RWPE2 (cell line): ENCODE results near the gene TGIF1.

ENCODE experiments used
- ATAC-seq: fragments of 200-7000 bp; cut with Tn5 transposase; 3 replicates; pipeline ENCODE4 v1.9.1; 2021; ENCODE audit warnings: low read depth
- DNase-seq: peaks from one replicate; pipeline ENCODE4 v3.0.0-alpha.2; 2020; ENCODE audit warnings: low spot score
- H3K27ac ChIP-seq: fragments of 450-650 bp; 2 replicates; pipeline ENCODE4 v1.5.1; 2017; ENCODE audit warnings: mild to moderate bottlenecking; ENCODE audit not compliant: poor library complexity, severe bottlenecking
- H3K27me3 ChIP-seq: fragments of 250-450 bp; sonication (Bioruptor Pico); 2 replicates; pipeline ENCODE4 v1.5.1; 2021; ENCODE audit warnings: mild to moderate bottlenecking, moderate library complexity; ENCODE audit not compliant: insufficient read depth, poor library complexity, severe bottlenecking
- H3K36me3 ChIP-seq: fragments of 250-450 bp; sonication (Bioruptor Pico); 2 replicates; pipeline ENCODE4 v1.5.1; 2020; ENCODE audit warnings: low read depth, mild to moderate bottlenecking, moderate library complexity
- H3K4me1 ChIP-seq: fragments of 250-450 bp; sonication (Bioruptor Pico); 2 replicates; pipeline ENCODE4 v1.5.1; 2021; ENCODE audit warnings: mild to moderate bottlenecking, moderate library complexity; ENCODE audit not compliant: insufficient read depth, poor library complexity, severe bottlenecking
- H3K4me3 ChIP-seq: fragments of 250-450 bp; sonication (Bioruptor Pico); 2 replicates; pipeline ENCODE4 v1.5.1; 2021; ENCODE audit warnings: mild to moderate bottlenecking, moderate library complexity; ENCODE audit not compliant: severe bottlenecking
- H3K9me3 ChIP-seq: fragments of 250-450 bp; sonication (Bioruptor Pico); 2 replicates; pipeline ENCODE4 v1.5.1; 2021; ENCODE audit warnings: mild to moderate bottlenecking, moderate library complexity; ENCODE audit not compliant: severe bottlenecking
- TF ChIP-seq, protein P1 (sequence below): fragments of 450-650 bp; IDR thresholded peaks from one replicate; pipeline ENCODE4 v1.5.1; 2017; ENCODE audit warnings: mild to moderate bottlenecking, moderate library complexity; ENCODE audit not compliant: poor library complexity, severe bottlenecking

The TGIF1 gene

DNA sequence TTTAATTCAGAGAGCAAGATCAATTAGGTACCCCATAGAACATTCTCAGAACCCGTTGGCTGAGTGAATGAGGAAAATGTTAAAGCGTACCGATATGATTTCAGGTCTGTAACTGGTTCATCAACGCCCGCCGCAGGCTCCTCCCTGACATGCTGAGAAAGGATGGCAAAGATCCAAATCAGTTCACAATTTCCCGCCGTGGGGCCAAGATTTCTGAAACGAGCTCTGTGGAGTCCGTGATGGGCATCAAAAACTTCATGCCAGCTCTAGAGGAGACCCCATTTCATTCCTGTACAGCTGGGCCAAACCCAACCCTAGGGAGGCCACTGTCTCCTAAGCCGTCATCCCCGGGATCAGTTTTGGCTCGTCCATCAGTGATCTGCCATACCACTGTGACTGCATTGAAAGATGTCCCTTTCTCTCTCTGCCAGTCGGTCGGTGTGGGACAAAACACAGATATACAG, 7.3 kb downstream of the TGIF1 start:
- no peaks in the 10 kb centered on the region for H3K27me3 ChIP-seq
- TF ChIP-seq, protein P1, sequence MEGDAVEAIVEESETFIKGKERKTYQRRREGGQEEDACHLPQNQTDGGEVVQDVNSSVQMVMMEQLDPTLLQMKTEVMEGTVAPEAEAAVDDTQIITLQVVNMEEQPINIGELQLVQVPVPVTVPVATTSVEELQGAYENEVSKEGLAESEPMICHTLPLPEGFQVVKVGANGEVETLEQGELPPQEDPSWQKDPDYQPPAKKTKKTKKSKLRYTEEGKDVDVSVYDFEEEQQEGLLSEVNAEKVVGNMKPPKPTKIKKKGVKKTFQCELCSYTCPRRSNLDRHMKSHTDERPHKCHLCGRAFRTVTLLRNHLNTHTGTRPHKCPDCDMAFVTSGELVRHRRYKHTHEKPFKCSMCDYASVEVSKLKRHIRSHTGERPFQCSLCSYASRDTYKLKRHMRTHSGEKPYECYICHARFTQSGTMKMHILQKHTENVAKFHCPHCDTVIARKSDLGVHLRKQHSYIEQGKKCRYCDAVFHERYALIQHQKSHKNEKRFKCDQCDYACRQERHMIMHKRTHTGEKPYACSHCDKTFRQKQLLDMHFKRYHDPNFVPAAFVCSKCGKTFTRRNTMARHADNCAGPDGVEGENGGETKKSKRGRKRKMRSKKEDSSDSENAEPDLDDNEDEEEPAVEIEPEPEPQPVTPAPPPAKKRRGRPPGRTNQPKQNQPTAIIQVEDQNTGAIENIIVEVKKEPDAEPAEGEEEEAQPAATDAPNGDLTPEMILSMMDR: no peak
- DNase-seq (no peak), ATAC-seq (no peak)
- peaks cover 80% of the 10 kb centered on the region for H3K36me3 ChIP-seq
- no peak overlapping the region for H3K4me3 ChIP-seq
- peak overlapping the region; percentile 93 for H3K27ac ChIP-seq
- no peaks in the 10 kb centered on the region for H3K9me3 ChIP-seq
- H3K4me1 ChIP-seq: peaks cover 59% of the 10 kb centered on the region

DNA sequence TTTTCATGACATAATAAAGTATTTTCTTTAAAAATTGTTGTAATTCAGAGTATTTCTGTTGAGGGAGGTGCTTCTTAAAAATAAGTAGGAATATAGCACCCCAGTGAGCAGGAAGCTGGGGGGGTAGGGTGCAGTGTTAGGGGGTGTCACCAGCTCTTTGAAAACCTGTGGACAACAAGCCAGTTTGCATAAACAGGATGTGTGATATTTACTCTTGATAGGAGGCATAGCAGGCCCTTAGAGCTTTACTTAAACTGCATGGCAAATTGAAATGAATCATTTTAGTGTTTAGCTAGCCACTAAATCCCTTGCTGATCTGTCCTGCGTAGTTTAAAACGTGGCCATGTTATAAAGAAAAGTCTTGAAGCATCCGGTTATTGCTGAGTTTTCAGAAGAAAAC, 8.4 kb downstream of the TGIF1 start:
- Histone ChIP-seq H3K4me3 (no peak overlapping the region), H3K27ac (peak overlapping the region; percentile 93), H3K27me3 (no peaks in the 10 kb centered on the region), H3K9me3 (no peaks in the 10 kb centered on the region), H3K4me1 (peaks cover 59% of the 10 kb centered on the region), H3K36me3 (peaks cover 70% of the 10 kb centered on the region)
- no peak for DNase-seq
- ATAC-seq: no peak
- TF ChIP-seq, protein P1: no peak

DNA sequence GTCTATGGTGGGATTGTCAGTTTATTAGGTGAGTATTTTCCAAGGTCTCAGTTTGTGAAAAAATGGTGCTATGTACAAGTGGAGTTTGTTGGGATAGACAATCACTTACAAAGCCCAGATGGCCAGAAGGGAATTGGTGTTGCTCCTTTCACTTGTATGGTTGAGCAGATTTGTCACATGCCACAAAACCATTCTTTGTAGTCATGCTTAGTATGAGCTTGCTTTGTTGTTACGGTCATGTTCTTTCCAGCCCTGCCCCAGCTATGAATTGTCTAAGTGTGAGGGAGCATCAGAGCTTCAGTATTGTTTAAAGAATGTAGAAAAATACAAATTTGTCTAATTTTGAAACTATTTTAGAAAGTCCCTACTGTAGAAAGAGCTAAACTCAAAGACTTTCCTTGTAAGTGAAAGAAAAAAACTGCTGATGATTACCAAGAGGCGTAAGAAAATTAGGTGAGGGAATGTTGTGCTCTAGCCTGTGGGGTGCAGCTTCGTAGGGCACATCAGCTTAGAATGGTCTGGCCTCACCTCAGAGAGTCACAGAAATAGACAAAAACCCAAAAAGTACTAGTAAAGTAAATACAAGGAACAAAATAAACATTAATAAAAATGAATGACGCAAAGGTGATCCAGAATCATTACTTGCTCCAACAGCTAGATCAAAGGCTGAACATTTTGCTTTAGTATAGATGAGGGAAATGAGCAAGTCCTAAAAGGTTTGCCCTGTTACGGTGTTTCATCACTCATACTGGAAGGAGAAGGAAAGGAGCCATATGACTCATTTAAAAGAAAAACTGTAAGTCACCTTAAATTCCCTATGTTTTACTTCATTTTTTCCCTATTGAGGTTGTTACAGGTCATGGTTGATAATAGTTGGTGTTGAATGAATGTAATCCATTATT, 9.2 kb downstream of the TGIF1 start:
- no peak overlapping the region for H3K4me3 ChIP-seq
- H3K36me3 ChIP-seq: peaks cover 68% of the 10 kb centered on the region
- H3K4me1 ChIP-seq: peaks cover 57% of the 10 kb centered on the region
- DNase-seq: no peak
- ATAC-seq: peak; percentile 80
- no peaks in the 10 kb centered on the region for H3K9me3 ChIP-seq
- H3K27ac ChIP-seq: peak overlapping the region; percentile 93
- TF ChIP-seq, protein P1: no peak
- H3K27me3 ChIP-seq: no peaks in the 10 kb centered on the region

DNA sequence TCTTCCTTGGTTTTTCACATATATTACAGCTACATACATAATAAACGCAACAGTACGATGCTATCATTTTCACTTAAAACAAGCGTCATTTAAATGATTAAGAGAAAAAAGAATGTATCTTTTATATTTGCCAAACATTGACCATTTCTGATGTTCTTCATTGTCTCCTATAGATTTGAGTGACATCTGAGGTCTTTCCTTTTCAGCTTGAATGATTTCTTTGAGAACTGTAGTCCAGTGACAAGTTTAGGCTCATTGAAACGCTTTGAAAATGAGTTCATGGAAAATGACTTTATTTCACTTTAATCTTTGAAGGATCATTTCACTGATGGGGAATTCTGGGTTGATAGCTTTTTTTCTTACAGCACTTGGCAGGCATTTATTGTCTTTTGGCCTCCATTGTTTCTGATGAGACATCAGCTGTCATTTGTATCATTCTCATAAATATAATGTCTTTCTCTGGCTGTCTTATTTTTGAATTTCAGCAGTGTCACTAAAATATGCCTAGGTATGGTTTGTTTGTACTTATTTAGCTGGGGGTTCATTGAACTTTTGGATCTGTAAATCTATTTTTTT, 10.9 kb downstream of the TGIF1 start:
- H3K36me3 ChIP-seq: peaks cover 52% of the 10 kb centered on the region

More for the DNA sequence above, 10.9 kb downstream of the TGIF1 start:
- no peaks in the 10 kb centered on the region for H3K27me3 ChIP-seq
- no peak overlapping the region for H3K27ac ChIP-seq
- ATAC-seq: no peak
- peaks cover 44% of the 10 kb centered on the region for H3K4me1 ChIP-seq
- no peaks in the 10 kb centered on the region for H3K9me3 ChIP-seq
- no peak overlapping the region for H3K4me3 ChIP-seq
- TF ChIP-seq, protein P1: no peak
- DNase-seq: no peak
